GM23338 (cell line): ENCODE measurements around the gene WDR35. TPM values are rescaled to one million over a fixed set of nuclear protein-coding genes. Genes with fewer than 3 reads are reported as not detected.

Experiments used
- ATAC-seq: fragments of 200-7000 bp; cut with Tn5 transposase; 3 replicates; pipeline ENCODE4 v1.9.1; 2020
- DNase-seq: peaks from one replicate; pipeline ENCODE4 v3.0.0-alpha.2; 2015; ENCODE audit warnings: low spot score
- H2AFZ ChIP-seq: fragments of 200-600 bp; sonication (generic); 2 replicates; pipeline ENCODE4 v1.8.0; 2016; ENCODE audit warnings: antibody characterized with exemption, mild to moderate bottlenecking, moderate library complexity
- H3F3A ChIP-seq: fragments of 200-600 bp; sonication (generic); replicated peaks from 2 replicates; pipeline ENCODE4 v1.8.0; 2017; ENCODE audit warnings: antibody characterized with exemption, mixed run types, low read depth
- H3K27ac ChIP-seq: fragments of 200-600 bp; sonication (generic); 2 replicates; pipeline ENCODE4 v1.6.1; 2016; ENCODE audit warnings: low read depth
- H3K27me3 ChIP-seq: fragments of 200-600 bp; sonication (generic); 2 replicates; pipeline ENCODE4 v1.8.0; 2016; ENCODE audit warnings: mild to moderate bottlenecking, mixed run types, moderate library complexity; ENCODE audit not compliant: insufficient read depth
- H3K36me3 ChIP-seq: fragments of 200-600 bp; sonication (generic); 2 replicates; pipeline ENCODE4 v1.8.0; 2016; ENCODE audit warnings: mild to moderate bottlenecking; ENCODE audit not compliant: insufficient read depth
- H3K4me1 ChIP-seq: fragments of 200-600 bp; sonication (generic); 2 replicates; pipeline ENCODE4 v1.8.0; 2016; ENCODE audit warnings: mild to moderate bottlenecking, moderate library complexity; ENCODE audit not compliant: insufficient read depth
- H3K4me2 ChIP-seq: fragments of 200-600 bp; sonication (generic); 2 replicates; pipeline ENCODE4 v1.7.1; 2017; ENCODE audit warnings: mixed run types
- H3K4me3 ChIP-seq: fragments of 200-600 bp; sonication (generic); 2 replicates; pipeline ENCODE4 v1.6.1; 2016; ENCODE audit warnings: mixed run types
- H3K79me2 ChIP-seq: fragments of 200-600 bp; sonication (generic); replicated peaks from 2 replicates; pipeline ENCODE4 v1.8.0; 2017; ENCODE audit warnings: mild to moderate bottlenecking; ENCODE audit not compliant: insufficient read depth
- H3K9me2 ChIP-seq: fragments of 200-600 bp; sonication (generic); 2 replicates; pipeline ENCODE4 v1.8.0; 2017; ENCODE audit not compliant: insufficient read depth
- H4K20me1 ChIP-seq: fragments of 200-600 bp; sonication (generic); replicated peaks from 2 replicates; pipeline ENCODE4 v1.8.0; 2017; ENCODE audit warnings: mild to moderate bottlenecking; ENCODE audit not compliant: insufficient read depth
- H3K27ac Mint-ChIP-seq: 2 replicates; pipeline ENCODE4 v1.8.0; 2020; ENCODE audit warnings: inconsistent platforms, mild to moderate bottlenecking, moderate library complexity, mixed read lengths
- H3K27me3 Mint-ChIP-seq: 3 replicates; pipeline ENCODE4 v1.8.0; 2022; ENCODE audit warnings: low read depth, mild to moderate bottlenecking, moderate library complexity, mixed read lengths, inconsistent platforms; ENCODE audit not compliant: insufficient read depth, poor library complexity
- H3K36me3 Mint-ChIP-seq: 3 replicates; pipeline ENCODE4 v1.8.0; 2021; ENCODE audit warnings: low read depth, mild to moderate bottlenecking, inconsistent platforms, moderate library complexity, mixed read lengths
- H3K4me1 Mint-ChIP-seq: 3 replicates; pipeline ENCODE4 v1.8.0; 2020; ENCODE audit warnings: mild to moderate bottlenecking, inconsistent platforms, mixed read lengths
- H3K4me3 Mint-ChIP-seq: 3 replicates; pipeline ENCODE4 v1.8.0; 2021; ENCODE audit warnings: moderate library complexity, mild to moderate bottlenecking, inconsistent platforms, mixed read lengths
- H3K9me3 Mint-ChIP-seq: 3 replicates; pipeline ENCODE4 v1.8.0; 2020; ENCODE audit warnings: moderate library complexity, mild to moderate bottlenecking, inconsistent platforms, mixed read lengths
- CREB1 ChIP-seq: fragments of 250-450 bp; sonication (Bioruptor Pico); IDR thresholded peaks from 2 replicates; pipeline ENCODE4 v1.5.0; 2020; ENCODE audit warnings: low read depth, mild to moderate bottlenecking, moderate library complexity
- CTCF ChIP-seq, 2 experiments: fragments of 200-600 bp in 1 of 2; sonication (generic) in 1 of 2; conservative IDR thresholded peaks; 2 replicates each; pipeline versions ENCODE4 v1.5.1 to v1.6.1; 2016 to 2017; ENCODE audit warnings: antibody characterized with exemption in 2 of 2, low read depth in 2 of 2, mild to moderate bottlenecking in 2 of 2, moderate library complexity in 1 of 2
- ETS1 ChIP-seq: IDR thresholded peaks from 2 replicates; pipeline ENCODE4 v1.6.1; 2016; ENCODE audit warnings: antibody characterized with exemption
- EZH2 ChIP-seq: fragments of 200-600 bp; sonication (generic); IDR thresholded peaks from one replicate; pipeline ENCODE4 v1.8.0; 2017; ENCODE audit warnings: antibody characterized with exemption, mild to moderate bottlenecking, low read depth; ENCODE audit not compliant: unreplicated experiment
- EZH2phosphoT487 ChIP-seq: fragments of 200-600 bp; sonication (generic); IDR thresholded peaks from one replicate; pipeline ENCODE4 v1.8.1; 2018; ENCODE audit warnings: antibody characterized with exemption; ENCODE audit not compliant: unreplicated experiment
- JUNB ChIP-seq: IDR thresholded peaks from one replicate; pipeline ENCODE4 v1.6.1; 2016; ENCODE audit warnings: antibody characterized with exemption; ENCODE audit not compliant: unreplicated experiment
- NANOG ChIP-seq: IDR thresholded peaks from 2 replicates; pipeline ENCODE4 v1.6.1; 2016; ENCODE audit warnings: antibody characterized with exemption, borderline replicate concordance
- POLR2AphosphoS5 ChIP-seq: IDR thresholded peaks from 2 replicates; pipeline ENCODE4 v1.6.1; 2016; ENCODE audit warnings: antibody characterized with exemption, low read depth
- STAT1 ChIP-seq: IDR thresholded peaks from one replicate; pipeline ENCODE4 v1.6.1; 2016; ENCODE audit warnings: antibody characterized with exemption; ENCODE audit not compliant: unreplicated experiment
- ZNF114 ChIP-seq: fragments of 250-450 bp; sonication (Bioruptor Pico); IDR thresholded peaks from 2 replicates; pipeline ENCODE4 v1.5.0; 2020; ENCODE audit warnings: mild to moderate bottlenecking, moderate library complexity
- ZNF331 ChIP-seq: fragments of 250-450 bp; sonication (Bioruptor Pico); IDR thresholded peaks from 2 replicates; pipeline ENCODE4 v1.5.0; 2020; ENCODE audit warnings: low read depth, mild to moderate bottlenecking, moderate library complexity
- ZNF462 ChIP-seq: fragments of 250-450 bp; sonication (Bioruptor Pico); IDR thresholded peaks from 2 replicates; pipeline ENCODE4 v1.5.0; 2020; ENCODE audit warnings: mild to moderate bottlenecking, moderate library complexity
- polyA plus RNA-seq: library from polyadenylated mRNA; unstranded; fragments of >200 nt; fragmentation: Nextera tagmentation; extraction: Ambion mirVana; gene quantifications from 2 replicates; pipeline ENCODE4 v1.2.1, GENCODE V29; 2016
- total RNA-seq: library from RNA; depleted of rRNA; stranded (reverse); fragments of >200 nt; shearing (Covaris generic); gene quantifications from 2 replicates; pipeline ENCODE4 v1.2.3, GENCODE V29; 2014
- TF ChIP-seq, protein P1 (sequence below): IDR thresholded peaks from one replicate; pipeline ENCODE4 v1.6.1; 2018; ENCODE audit warnings: antibody characterized with exemption; ENCODE audit not compliant: unreplicated experiment

The WDR35 gene
- total and polyA plus RNA-seq, 2 experiments from 2014 or later: 5.3 to 20.0 TPM

- TF ChIP-seq NANOG (no peak), POLR2AphosphoS5 (no peak), ZNF114 (CRISPR knock-in tag) (no peak), STAT1 (no peak), CREB1 (CRISPR knock-in tag) (no peak), EZH2phosphoT487 (no peak), ZNF462 (CRISPR knock-in tag) (no peak), ZNF331 (CRISPR knock-in tag) (no peak), CTCF (conservative IDR thresholded peaks at IDR 0.05; ENCODE audit: low read depth in 2 of 2) (no peak), EZH2 (no peak), JUNB (no peak), ETS1 (no peak)
- TF ChIP-seq, protein P1, sequence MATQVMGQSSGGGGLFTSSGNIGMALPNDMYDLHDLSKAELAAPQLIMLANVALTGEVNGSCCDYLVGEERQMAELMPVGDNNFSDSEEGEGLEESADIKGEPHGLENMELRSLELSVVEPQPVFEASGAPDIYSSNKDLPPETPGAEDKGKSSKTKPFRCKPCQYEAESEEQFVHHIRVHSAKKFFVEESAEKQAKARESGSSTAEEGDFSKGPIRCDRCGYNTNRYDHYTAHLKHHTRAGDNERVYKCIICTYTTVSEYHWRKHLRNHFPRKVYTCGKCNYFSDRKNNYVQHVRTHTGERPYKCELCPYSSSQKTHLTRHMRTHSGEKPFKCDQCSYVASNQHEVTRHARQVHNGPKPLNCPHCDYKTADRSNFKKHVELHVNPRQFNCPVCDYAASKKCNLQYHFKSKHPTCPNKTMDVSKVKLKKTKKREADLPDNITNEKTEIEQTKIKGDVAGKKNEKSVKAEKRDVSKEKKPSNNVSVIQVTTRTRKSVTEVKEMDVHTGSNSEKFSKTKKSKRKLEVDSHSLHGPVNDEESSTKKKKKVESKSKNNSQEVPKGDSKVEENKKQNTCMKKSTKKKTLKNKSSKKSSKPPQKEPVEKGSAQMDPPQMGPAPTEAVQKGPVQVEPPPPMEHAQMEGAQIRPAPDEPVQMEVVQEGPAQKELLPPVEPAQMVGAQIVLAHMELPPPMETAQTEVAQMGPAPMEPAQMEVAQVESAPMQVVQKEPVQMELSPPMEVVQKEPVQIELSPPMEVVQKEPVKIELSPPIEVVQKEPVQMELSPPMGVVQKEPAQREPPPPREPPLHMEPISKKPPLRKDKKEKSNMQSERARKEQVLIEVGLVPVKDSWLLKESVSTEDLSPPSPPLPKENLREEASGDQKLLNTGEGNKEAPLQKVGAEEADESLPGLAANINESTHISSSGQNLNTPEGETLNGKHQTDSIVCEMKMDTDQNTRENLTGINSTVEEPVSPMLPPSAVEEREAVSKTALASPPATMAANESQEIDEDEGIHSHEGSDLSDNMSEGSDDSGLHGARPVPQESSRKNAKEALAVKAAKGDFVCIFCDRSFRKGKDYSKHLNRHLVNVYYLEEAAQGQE: no peak
- no peaks in the 10 kb centered on the region for H3K36me3 ChIP-seq
- Mint-ChIP-seq H3K27me3 (peaks cover 2% of the 10 kb centered on the region), H3K4me3 (no peak overlapping the region), H3K4me1 (peaks cover 2% of the 10 kb centered on the region; the same call in 2 of the 3 replicates), H3K36me3 (no peaks in the 10 kb centered on the region), H3K9me3 (no peaks in the 10 kb centered on the region; the same call in 2 of the 3 replicates), H3K27ac (no peak overlapping the region)
- no peaks in the 10 kb centered on the region for H3K27me3 ChIP-seq
- H3K79me2 ChIP-seq: no peaks in the 10 kb centered on the region
- no peak overlapping the region for H3K27ac ChIP-seq
- DNase-seq (no peak), ATAC-seq (no peak)
- H3K4me2 ChIP-seq: no peak overlapping the region
- H3K4me3 ChIP-seq: no peak overlapping the region
- no peak overlapping the region for H2AFZ ChIP-seq
- peaks cover 23% of the 10 kb centered on the region for H3K9me2 ChIP-seq
- H3F3A ChIP-seq: no peaks in the 10 kb centered on the region
- no peaks in the 10 kb centered on the region for H4K20me1 ChIP-seq
- H3K4me1 ChIP-seq: no peaks in the 10 kb centered on the region
Observed at GRCh38 chr2:19883971-19884720, 105.8 kb downstream of the WDR35 start.
